Stimulated activated CD4-positive, alpha-beta T cell treated with anti-CD3 and anti-CD28 coated beads, Interleukin-1b, Interleukin-23, amount 100 ng/mL, for 1 hour (primary cell): Measurements from ENCODE around the gene BAIAP2L1.

Experiments used
- DNase-seq, 2 donors: peaks; one replicate each; pipeline ENCODE4 v3.0.0-alpha.2; 2020; ENCODE audit warnings: low read depth in 2 of 2

The BAIAP2L1 gene

GRCh38 chr7:98294798-98295382, 106.0 kb downstream of the BAIAP2L1 start:
- no peak for DNase-seq

GRCh38 chr7:98294326-98294725, 106.6 kb downstream of the BAIAP2L1 start:
- DNase-seq, result no peak

- no peak for DNase-seq
Measured at GRCh38 chr7:98293746-98294145, 107.1 kb downstream of the BAIAP2L1 start.

- no peak for DNase-seq
Measured at GRCh38 chr7:98293265-98293664, 107.6 kb downstream of the BAIAP2L1 start.

GRCh38 chr7:98291717-98292116, 109.2 kb downstream of the BAIAP2L1 start:
- no peak for DNase-seq

GRCh38 chr7:98289333-98289875, 111.5 kb downstream of the BAIAP2L1 start:
- DNase-seq, result no peak

- DNase-seq, result no peak
Measured at GRCh38 chr7:98288064-98288823, 112.6 kb downstream of the BAIAP2L1 start.

GRCh38 chr7:98287486-98287959, 113.4 kb downstream of the BAIAP2L1 start:
- no peak for DNase-seq

GRCh38 chr7:98286701-98287485, 114.0 kb downstream of the BAIAP2L1 start:
- DNase-seq, result no peak

- DNase-seq, result no peak
Measured at GRCh38 chr7:98286093-98286539, 114.8 kb downstream of the BAIAP2L1 start.

GRCh38 chr7:98285157-98286092, 115.5 kb downstream of the BAIAP2L1 start:
- DNase-seq, result no peak

GRCh38 chr7:98284335-98285036, 116.4 kb downstream of the BAIAP2L1 start:
- no peak for DNase-seq

GRCh38 chr7:98283887-98284222, 117.0 kb downstream of the BAIAP2L1 start:
- DNase-seq, result no peak

- DNase-seq, result no peak
Measured at GRCh38 chr7:98283127-98283886, 117.6 kb downstream of the BAIAP2L1 start.

- DNase-seq, result no peak
Measured at GRCh38 chr7:98282703-98283102, 118.2 kb downstream of the BAIAP2L1 start.

- DNase-seq, result no peak
Measured at GRCh38 chr7:98281757-98282606, 118.9 kb downstream of the BAIAP2L1 start.

- DNase-seq, result peak; percentile 82 to 96
Measured at GRCh38 chr7:98280791-98281756, 119.8 kb downstream of the BAIAP2L1 start, which contains the start of gene BRI3. BRI3 (plus strand) TSS chr7:98281686; CDS start chr7:98281796, 110 bp downstream.

- no peak for DNase-seq
Measured at GRCh38 chr7:98280296-98280695, 120.6 kb downstream of the BAIAP2L1 start.
